Activated T-helper 17 cell treated with anti-CD3 and anti-CD28 coated beads, Interleukin-2, amount 50 U/mL, for 72 hours (primary cell): ENCODE measurements around the gene MEGF11. TPM values are rescaled to one million over a fixed set of nuclear protein-coding genes. Genes with fewer than 3 reads are reported as not detected.

Experiments
- ATAC-seq: fragments of 150-1000 bp; cut with Tn5 transposase; replicated peaks from 2 replicates; pipeline ENCODE4 v1.10.0; 2021; ENCODE audit warnings: mild to moderate bottlenecking, moderate library complexity
- H3K27ac Mint-ChIP-seq: one replicate; pipeline ENCODE4 v1.8.0; 2022; ENCODE audit warnings: mixed read lengths
- H3K27me3 Mint-ChIP-seq: one replicate; pipeline ENCODE4 v1.8.0; 2022; ENCODE audit warnings: mixed read lengths
- H3K36me3 Mint-ChIP-seq: one replicate; pipeline ENCODE4 v1.8.0; 2022; ENCODE audit warnings: low read depth, mild to moderate bottlenecking, mixed read lengths
- H3K4me1 Mint-ChIP-seq: one replicate; pipeline ENCODE4 v1.8.0; 2022; ENCODE audit warnings: mixed read lengths
- H3K4me3 Mint-ChIP-seq: one replicate; pipeline ENCODE4 v1.8.0; 2022; ENCODE audit warnings: mild to moderate bottlenecking, mixed read lengths
- H3K9me3 Mint-ChIP-seq: one replicate; pipeline ENCODE4 v1.8.0; 2022; ENCODE audit warnings: mixed read lengths
- total RNA-seq, 2 donors: library from RNA; stranded (reverse); gene quantifications; one replicate each; pipeline ENCODE4 v1.2.3, GENCODE V29; 2022

The MEGF11 gene
- total RNA-seq, 2 donors from 2014 or later: not detected

- no peaks in the 10 kb centered on the region for H3K36me3 Mint-ChIP-seq
- peaks cover 9% of the 10 kb centered on the region for H3K27me3 Mint-ChIP-seq
- H3K27ac Mint-ChIP-seq: no peak overlapping the region
- no peak overlapping the region for H3K4me3 Mint-ChIP-seq
- H3K9me3 Mint-ChIP-seq: no peaks in the 10 kb centered on the region
- no peak for ATAC-seq
- no peaks in the 10 kb centered on the region for H3K4me1 Mint-ChIP-seq
Observed at GRCh38 chr15:66095871-66096687, 157.5 kb downstream of the MEGF11 start.

- H3K4me3 Mint-ChIP-seq: no peak overlapping the region
- ATAC-seq: no peak
Observed at GRCh38 chr15:66094331-66094730, 159.2 kb downstream of the MEGF11 start.

DNA sequence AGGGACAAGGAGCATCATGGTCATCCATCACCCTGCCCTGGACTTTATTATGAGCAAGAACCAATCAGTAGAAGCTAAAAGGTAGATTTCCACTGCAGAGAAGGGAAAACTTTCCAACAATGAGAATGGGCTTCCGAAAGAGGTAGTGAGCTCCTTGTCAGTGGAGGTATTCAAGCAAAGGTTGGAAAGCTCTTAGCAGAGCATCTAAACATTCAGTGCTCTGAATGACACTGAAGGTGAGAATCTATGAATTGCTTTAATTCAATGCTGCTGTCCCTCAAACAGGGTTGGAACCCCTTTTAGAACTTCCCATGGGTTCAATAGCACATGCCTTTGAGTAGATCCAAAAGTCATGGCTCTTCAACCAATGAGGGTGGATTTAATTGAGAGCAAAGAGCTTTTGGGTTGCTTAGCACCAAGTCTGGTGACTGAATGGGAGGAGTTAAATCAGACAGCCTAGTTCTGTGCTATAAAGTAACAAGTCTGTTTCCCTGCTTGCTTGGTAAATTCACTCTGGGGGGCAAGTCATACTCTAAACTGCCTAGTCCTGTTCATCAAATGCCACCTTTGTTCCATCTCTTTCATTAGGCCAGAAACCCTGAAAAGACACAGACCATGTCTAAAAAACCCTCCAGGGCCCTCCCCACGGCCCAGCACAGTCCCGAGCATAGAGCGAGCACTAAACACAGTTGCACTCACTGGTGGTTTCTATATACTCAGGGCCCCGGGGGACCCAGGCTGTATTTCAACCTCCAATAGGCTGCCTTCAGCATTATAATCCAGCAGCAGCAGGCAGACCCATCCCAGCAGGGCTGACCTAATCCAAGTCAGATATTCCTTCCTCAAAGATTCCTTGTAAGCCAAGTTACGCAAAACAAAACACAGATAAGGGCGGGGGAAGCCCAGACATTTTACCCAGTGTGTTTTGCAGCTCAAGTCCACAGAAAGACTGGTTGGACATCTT lies 161.2 kb downstream of the MEGF11 start:
- ATAC-seq: no peak
- peaks cover 10% of the 10 kb centered on the region for H3K27me3 Mint-ChIP-seq
- no peak overlapping the region for H3K27ac Mint-ChIP-seq
- H3K4me1 Mint-ChIP-seq: no peaks in the 10 kb centered on the region
- H3K9me3 Mint-ChIP-seq: no peaks in the 10 kb centered on the region
- no peaks in the 10 kb centered on the region for H3K36me3 Mint-ChIP-seq
- no peak overlapping the region for H3K4me3 Mint-ChIP-seq

More at GRCh38 chr15:66094331-66094730, 159.2 kb downstream of the MEGF11 start:
- Mint-ChIP-seq H3K36me3 (no peaks in the 10 kb centered on the region), H3K9me3 (no peaks in the 10 kb centered on the region), H3K4me1 (no peaks in the 10 kb centered on the region), H3K27me3 (peaks cover 9% of the 10 kb centered on the region), H3K27ac (no peak overlapping the region)

GRCh38 chr15:66089509-66089908 lies 164.0 kb downstream of the MEGF11 start:
- no peaks in the 10 kb centered on the region for H3K4me1 Mint-ChIP-seq
- no peak for ATAC-seq

GRCh38 chr15:66089049-66089448 lies 164.5 kb downstream of the MEGF11 start:
- H3K4me3 Mint-ChIP-seq: no peak overlapping the region
- no peaks in the 10 kb centered on the region for H3K36me3 Mint-ChIP-seq
- peaks cover 10% of the 10 kb centered on the region for H3K27me3 Mint-ChIP-seq
- no peak overlapping the region for H3K27ac Mint-ChIP-seq
- peaks cover 4% of the 10 kb centered on the region for H3K9me3 Mint-ChIP-seq
- no peaks in the 10 kb centered on the region for H3K4me1 Mint-ChIP-seq
- no peak for ATAC-seq

More at GRCh38 chr15:66089509-66089908, 164.0 kb downstream of the MEGF11 start:
- H3K27ac Mint-ChIP-seq: no peak overlapping the region
- no peak overlapping the region for H3K4me3 Mint-ChIP-seq
- peaks cover 8% of the 10 kb centered on the region for H3K27me3 Mint-ChIP-seq
- peaks cover under 1% of the 10 kb centered on the region for H3K9me3 Mint-ChIP-seq
- no peaks in the 10 kb centered on the region for H3K36me3 Mint-ChIP-seq

GRCh38 chr15:66085128-66085527 lies 168.4 kb downstream of the MEGF11 start:
- peaks cover 4% of the 10 kb centered on the region for H3K9me3 Mint-ChIP-seq
- H3K27ac Mint-ChIP-seq: no peak overlapping the region
- peaks cover 15% of the 10 kb centered on the region for H3K27me3 Mint-ChIP-seq
- ATAC-seq: no peak
- no peaks in the 10 kb centered on the region for H3K36me3 Mint-ChIP-seq
- H3K4me3 Mint-ChIP-seq: no peak overlapping the region
- no peaks in the 10 kb centered on the region for H3K4me1 Mint-ChIP-seq

DNA sequence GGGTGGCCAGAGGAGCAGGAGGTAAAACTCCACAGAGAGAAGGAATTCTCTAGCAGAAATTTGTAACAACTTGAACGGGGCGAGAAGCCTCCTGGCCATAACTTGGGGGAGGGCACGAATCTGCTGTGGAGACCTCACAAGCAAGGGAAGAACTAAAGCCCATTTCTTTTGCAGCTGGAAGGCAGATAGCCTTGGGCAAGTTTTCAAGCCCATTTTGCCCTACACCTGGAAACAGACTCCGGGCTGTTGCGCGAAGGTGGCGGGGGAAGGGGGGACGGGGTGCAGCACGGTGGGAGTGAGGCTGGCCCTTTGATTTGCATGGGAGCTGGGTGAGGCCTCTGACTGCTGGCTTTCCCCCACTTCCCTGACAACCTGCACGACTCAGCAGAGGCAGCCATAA lies 168.8 kb downstream of the MEGF11 start:
- Mint-ChIP-seq H3K4me1 (no peaks in the 10 kb centered on the region), H3K36me3 (no peaks in the 10 kb centered on the region), H3K9me3 (peaks cover 4% of the 10 kb centered on the region)

DNA sequence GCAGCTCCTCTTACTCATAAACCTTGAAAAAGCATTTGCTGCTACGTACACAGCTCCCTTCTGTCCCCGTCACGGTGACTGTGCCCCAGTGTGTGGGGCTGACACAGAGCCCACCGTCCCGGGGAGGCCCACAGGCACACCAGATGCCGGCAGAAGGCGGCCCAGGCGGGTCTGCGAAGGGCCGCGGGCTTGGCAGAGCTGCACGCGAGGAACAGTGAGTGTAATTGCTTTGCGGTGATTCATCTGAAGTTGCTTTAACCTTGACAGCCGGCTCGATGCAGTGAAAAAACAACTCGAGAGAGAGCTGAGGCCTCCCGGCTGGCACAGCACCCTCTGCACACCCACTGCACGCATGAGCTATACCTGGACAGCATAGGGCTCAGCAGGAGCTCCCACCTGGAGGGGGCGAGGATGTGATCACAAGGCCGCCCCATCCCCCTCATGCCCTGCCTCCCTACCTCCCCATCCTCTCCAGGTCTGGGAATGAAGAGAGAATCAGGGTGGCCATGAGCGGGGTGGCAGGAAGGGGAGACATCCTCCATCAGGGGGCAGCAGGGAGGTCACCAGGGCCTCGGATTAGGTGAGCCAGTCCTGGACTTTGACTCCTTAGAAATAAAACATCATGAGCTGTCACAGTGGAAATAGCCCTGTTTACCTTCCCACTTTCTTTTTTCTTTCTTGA lies 172.7 kb downstream of the MEGF11 start:
- no peaks in the 10 kb centered on the region for H3K36me3 Mint-ChIP-seq
- ATAC-seq: no peak
- H3K4me3 Mint-ChIP-seq: no peak overlapping the region
- peaks cover 4% of the 10 kb centered on the region for H3K9me3 Mint-ChIP-seq
- H3K4me1 Mint-ChIP-seq: no peaks in the 10 kb centered on the region
- H3K27me3 Mint-ChIP-seq: peaks cover 25% of the 10 kb centered on the region
- H3K27ac Mint-ChIP-seq: no peak overlapping the region

More for the DNA sequence above, 168.8 kb downstream of the MEGF11 start:
- ATAC-seq: no peak
- no peak overlapping the region for H3K4me3 Mint-ChIP-seq
- H3K27ac Mint-ChIP-seq: no peak overlapping the region
- H3K27me3 Mint-ChIP-seq: peaks cover 15% of the 10 kb centered on the region

- no peak overlapping the region for H3K27ac Mint-ChIP-seq
- ATAC-seq: no peak
Observed at GRCh38 chr15:66078929-66079275, 174.6 kb downstream of the MEGF11 start.

GRCh38 chr15:66078196-66078928 lies 175.2 kb downstream of the MEGF11 start:
- H3K9me3 Mint-ChIP-seq: no peaks in the 10 kb centered on the region
- no peak for ATAC-seq
- H3K27me3 Mint-ChIP-seq: peaks cover 23% of the 10 kb centered on the region
- no peak overlapping the region for H3K27ac Mint-ChIP-seq
- H3K4me1 Mint-ChIP-seq: no peaks in the 10 kb centered on the region
- H3K36me3 Mint-ChIP-seq: no peaks in the 10 kb centered on the region
- no peak overlapping the region for H3K4me3 Mint-ChIP-seq

More at GRCh38 chr15:66078929-66079275, 174.6 kb downstream of the MEGF11 start:
- H3K4me1 Mint-ChIP-seq: no peaks in the 10 kb centered on the region
- H3K4me3 Mint-ChIP-seq: no peak overlapping the region
- no peaks in the 10 kb centered on the region for H3K9me3 Mint-ChIP-seq
- no peaks in the 10 kb centered on the region for H3K36me3 Mint-ChIP-seq
- H3K27me3 Mint-ChIP-seq: peaks cover 23% of the 10 kb centered on the region

- Mint-ChIP-seq H3K27ac (no peak overlapping the region), H3K36me3 (no peaks in the 10 kb centered on the region), H3K27me3 (peaks cover 19% of the 10 kb centered on the region), H3K4me3 (no peak overlapping the region), H3K4me1 (no peaks in the 10 kb centered on the region), H3K9me3 (no peaks in the 10 kb centered on the region)
- no peak for ATAC-seq
Observed at GRCh38 chr15:66077320-66077663, 176.3 kb downstream of the MEGF11 start.

GRCh38 chr15:66076591-66077319 lies 176.8 kb downstream of the MEGF11 start:
- Mint-ChIP-seq H3K36me3 (no peaks in the 10 kb centered on the region), H3K27ac (no peak overlapping the region)

GRCh38 chr15:66075947-66076346 lies 177.6 kb downstream of the MEGF11 start:
- no peak overlapping the region for H3K4me3 Mint-ChIP-seq
- H3K4me1 Mint-ChIP-seq: no peaks in the 10 kb centered on the region
- no peak for ATAC-seq
- no peak overlapping the region for H3K27ac Mint-ChIP-seq
- H3K27me3 Mint-ChIP-seq: peaks cover 19% of the 10 kb centered on the region
- no peaks in the 10 kb centered on the region for H3K36me3 Mint-ChIP-seq
- no peaks in the 10 kb centered on the region for H3K9me3 Mint-ChIP-seq

More at GRCh38 chr15:66076591-66077319, 176.8 kb downstream of the MEGF11 start:
- Mint-ChIP-seq H3K4me1 (no peaks in the 10 kb centered on the region), H3K9me3 (no peaks in the 10 kb centered on the region), H3K4me3 (no peak overlapping the region), H3K27me3 (peaks cover 19% of the 10 kb centered on the region)
- no peak for ATAC-seq
